K562 (cell line): ENCODE data around the gene MAP3K4. TPM values are rescaled to one million over a fixed set of nuclear protein-coding genes. Genes with fewer than 3 reads are reported as not detected.

ENCODE experiments used
- ATAC-seq: fragments of 200-7000 bp; cut with Tn5 transposase; 3 replicates; pipeline ENCODE4 v1.9.1; 2020; ENCODE audit warnings: moderate library complexity
- BruUV-seq: library from RNA; stranded (reverse); fragments of 400-500 nt; replicated peaks from 2 replicates; lab custom pipeline; 2021; lab: Mats Ljungman, UMichigan
- CTCF ChIA-PET: fragments of 300-600 bp; formaldehyde crosslinking; extraction: SDS; loops from one replicate; lab custom pipeline; 2021; ENCODE audit warnings: low intra/inter-chr PET ratio; lab: Yijun Ruan, JAX
- POLR2A ChIA-PET: fragments of 300-600, 350-650 bp; sonication (Branson Sonifier 250); formaldehyde crosslinking; extraction: SDS; loops from one replicate; lab custom pipeline; 2021; ENCODE audit warnings: antibody characterized with exemption, inconsistent platforms; lab: Yijun Ruan, JAX
- DNase-seq, 4 experiments: peaks; one replicate each; pipeline versions ENCODE4 v3.0.0 to v3.0.0-alpha.2; 2011 to 2018; ENCODE audit warnings: low spot score in 3 of 4, mixed read lengths in 3 of 4; ENCODE audit errors: extremely low read depth in 1 of 4
- FAIRE-seq: peaks from 2 replicates; lab custom pipeline; 2011; peaks lifted over from hg19 to GRCh38; lab: Jason Lieb, UNC
- H2AFZ ChIP-seq: 2 replicates; pipeline ENCODE4 v1.6.0; 2011; ENCODE audit warnings: low read depth, low read length, control low read depth, inconsistent platforms
- H3K27ac ChIP-seq: fragments of 200-600 bp; 3 replicates; pipeline ENCODE4 v1.8.0; 2011; ENCODE audit warnings: low read depth, mild to moderate bottlenecking, control low read depth, inconsistent platforms, low read length, moderate library complexity, mixed read lengths; ENCODE audit errors: extremely low read depth
- H3K27me3 ChIP-seq, 2 experiments: fragments of 300-600 bp in 1 of 2; 2 replicates in 1 of 2; 3 replicates in 1 of 2; pipeline versions ENCODE4 v1.6.0 to v1.8.0; 2011; ENCODE audit warnings: inconsistent platforms in 2 of 2, low read length in 2 of 2, mild to moderate bottlenecking in 1 of 2, mixed read lengths in 1 of 2, moderate library complexity in 1 of 2; ENCODE audit not compliant: control insufficient read depth in 2 of 2, insufficient read depth in 2 of 2
- H3K36me3 ChIP-seq: fragments of 300-600 bp; 3 replicates; pipeline ENCODE4 v1.8.0; 2011; ENCODE audit warnings: mild to moderate bottlenecking, low read length, inconsistent platforms; ENCODE audit not compliant: control insufficient read depth, insufficient read depth
- H3K4me1 ChIP-seq, 2 experiments: fragments of 200-600 bp in 1 of 2; replicated peaks in 1 of 2; 2 replicates in 1 of 2; 3 replicates in 1 of 2; pipeline versions ENCODE4 v1.5.1 to v1.8.0; 2011; ENCODE audit warnings: inconsistent platforms in 2 of 2, low read length in 2 of 2, mild to moderate bottlenecking in 1 of 2, mixed read lengths in 1 of 2, moderate library complexity in 1 of 2; ENCODE audit not compliant: control insufficient read depth in 2 of 2, insufficient read depth in 2 of 2
- H3K4me2 ChIP-seq: 2 replicates; pipeline ENCODE4 v1.6.1; 2011; ENCODE audit warnings: low read length, control low read depth, inconsistent platforms, mixed read lengths; ENCODE audit not compliant: insufficient read depth
- H3K4me3 ChIP-seq: fragments of 200-600 bp; sonication (generic), shearing (Covaris generic); 2 replicates; pipeline ENCODE4 v1.5.1; 2016; ENCODE audit warnings: control low read depth, inconsistent platforms
- H3K79me2 ChIP-seq: fragments of 200-600 bp; 3 replicates; pipeline ENCODE4 v1.8.0; 2011; ENCODE audit warnings: low read length, inconsistent platforms; ENCODE audit not compliant: control insufficient read depth, insufficient read depth
- H3K9ac ChIP-seq, 2 experiments: 2 replicates each; pipeline versions ENCODE4 v1.6.0 to v1.6.1; 2011; ENCODE audit warnings: low read depth in 2 of 2, low read length in 2 of 2, control low read depth in 1 of 2, inconsistent platforms in 1 of 2, mild to moderate bottlenecking in 1 of 2, mixed read lengths in 1 of 2; ENCODE audit not compliant: insufficient read depth in 1 of 2
- H3K9me1 ChIP-seq: one replicate; pipeline ENCODE4 v1.6.0; 2011; ENCODE audit warnings: inconsistent platforms, mild to moderate bottlenecking, low read length, moderate library complexity; ENCODE audit not compliant: control insufficient read depth, insufficient read depth
- H3K9me3 ChIP-seq: replicated peaks from 2 replicates; pipeline ENCODE4 v1.5.1; 2011; ENCODE audit warnings: low read depth, low read length, inconsistent platforms; ENCODE audit not compliant: control insufficient read depth, insufficient read depth
- H4K20me1 ChIP-seq: replicated peaks from 2 replicates; pipeline ENCODE4 v1.6.1; 2011; ENCODE audit warnings: low read length, inconsistent platforms, mixed read lengths; ENCODE audit not compliant: control insufficient read depth, insufficient read depth
- CBX3 ChIP-seq, 2 experiments: IDR thresholded peaks; 1 replicate in 1 of 2; 2 replicates in 1 of 2; pipeline ENCODE4 v1.6.1; 2012; ENCODE audit warnings: inconsistent platforms in 2 of 2, low read length in 2 of 2, borderline replicate concordance in 1 of 2, control low read depth in 1 of 2
- PATZ1 ChIP-seq: fragments of 250-450 bp; sonication (Bioruptor Pico); IDR thresholded peaks from 2 replicates; pipeline ENCODE4 v1.5.0; 2020; ENCODE audit warnings: mild to moderate bottlenecking, borderline replicate concordance
- TEAD4 ChIP-seq, 2 experiments: sonication (generic) in 1 of 2; formaldehyde crosslinking in 1 of 2; IDR thresholded peaks; 2 replicates each; pipeline versions ENCODE4 v1.6.1 to v1.8.0; 2012 to 2022; ENCODE audit warnings: borderline replicate concordance in 1 of 2, inconsistent platforms in 1 of 2, low read length in 1 of 2, mild to moderate bottlenecking in 1 of 2, missing genetic modification reagents in 1 of 2
- TRIM24 ChIP-seq, 2 experiments: fragments of 450-650 bp; IDR thresholded peaks; 2 replicates each; pipeline ENCODE4 v1.6.1; 2016
- YY1 ChIP-seq, 3 experiments: IDR thresholded peaks; 2 replicates each; pipeline ENCODE4 v1.6.1; 2011; ENCODE audit warnings: low read length in 2 of 3, mild to moderate bottlenecking in 2 of 3, moderate library complexity in 2 of 3, borderline replicate concordance in 1 of 3, control low read depth in 1 of 3, low read depth in 1 of 3; ENCODE audit not compliant: insufficient read depth in 3 of 3, insufficient replicate concordance in 2 of 3, control insufficient read depth in 1 of 3, insufficient read length in 1 of 3; ENCODE audit errors: extremely low read depth in 1 of 3
- ZNF316 ChIP-seq: fragments of 450-650 bp; IDR thresholded peaks from 2 replicates; pipeline ENCODE4 v1.6.1; 2016
- in situ Hi-C: fragments of 300-500 bp; cut with MboI; formaldehyde crosslinking; loops from 4 replicates; pipeline ENCODE4 v1.15.0; 2018; ENCODE audit warnings: inconsistent platforms, mixed read lengths
- intact Hi-C: fragments of 100-400 bp; cut with micrococcal nuclease; formaldehyde crosslinking; loops from 2 replicates; pipeline ENCODE4 v1.14.2; 2022
- polyA plus RNA-seq, 8 experiments: library from polyadenylated mRNA; depleted of rRNA in 4 of 8; stranded (reverse) in 5 of 8; unstranded in 3 of 8; fragments of >200 nt; fragmentation: Nextera tagmentation in 2 of 8; fragmentation: Illumina TruSeq in 1 of 8; extraction: Ambion mirVana in 2 of 8; extraction: Trizol in 1 of 8; gene quantifications; 2 replicates each; pipeline versions ENCODE4 v1.2.1 to v1.2.3, GENCODE V29; 2011 to 2014; ENCODE audit warnings: inconsistent platforms in 1 of 8, missing spikeins in 1 of 8
- total RNA-seq, 7 experiments: library from RNA; depleted of rRNA in 6 of 7; stranded (reverse); fragments of >200 nt in 6 of 7; fragmentation: Illumina TruSeq in 2 of 7; extraction: Trizol in 2 of 7; gene quantifications; 2 replicates each; pipeline versions ENCODE4 v1.2.1 to v1.2.3, GENCODE V29; 2011 to 2021; ENCODE audit warnings: low replicate concordance in 1 of 7

MAP3K4 gene
- total and polyA plus RNA-seq, 9 of the 15 experiments (the other 6 are each of a cell fraction or from before 2014, with no cell fraction given), result 21.0 to 77.2 (median 48.9) TPM

- no peak for FAIRE-seq
- no peaks in the 10 kb centered on the region for H4K20me1 ChIP-seq
Measured at GRCh38 chr6:161021543-161021942, 30.0 kb downstream of the MAP3K4 start.

More at GRCh38 chr6:161021543-161021942, 30.0 kb downstream of the MAP3K4 start:
- Histone ChIP-seq H3K36me3 (peaks cover 18% of the 10 kb centered on the region), H3K4me1 (no peaks in the 10 kb centered on the region; a peak in 1 of 5 replicates), H2AFZ (no peak overlapping the region), H3K79me2 (peaks cover 81% of the 10 kb centered on the region), H3K9me3 (peaks cover 6% of the 10 kb centered on the region), H3K4me2 (no peak overlapping the region), H3K27me3 (no peaks in the 10 kb centered on the region), H3K9ac (no peak overlapping the region), H3K4me3 (no peak overlapping the region), H3K27ac (no peak overlapping the region), H3K9me1 (no peaks in the 10 kb centered on the region)
- ATAC-seq (no peak), DNase-seq (no peak)
- ChIA-PET POLR2A (interaction anchor here (3.1 kb wide), 1 partner anchor 9 kb away, joined by 11 read pairs; no protein-coding TSS in a partner anchor), CTCF (no interaction called here)
- TF ChIP-seq TEAD4 (IDR thresholded peaks at IDR 0.05; ENCODE audit: low read length) (no peak), TEAD4 (CRISPR knock-in tag; IDR thresholded peaks at IDR 0.05; ENCODE audit: borderline replicate concordance) (no peak), PATZ1 (CRISPR knock-in tag) (no peak), TRIM24 (IDR thresholded peaks at IDR 0.05) (0 out of 4 replicates have a peak, but pooled peaks of 1 of the 2 experiments have one; percentile 30), CBX3 (IDR thresholded peaks at IDR 0.05; ENCODE audit: borderline replicate concordance in 1 of 2, low read length in 2 of 2) (peak in 1 of 2 experiments; percentile 54; a peak in 1 of 3 replicates), ZNF316 (peak; percentile 76), YY1 (IDR thresholded peaks at IDR 0.05; ENCODE audit: borderline replicate concordance in 1 of 3, control insufficient read depth in 1 of 3, extremely low read depth in 1 of 3, insufficient read depth in 3 of 3, insufficient read length in 1 of 3, insufficient replicate concordance in 2 of 3, low read depth in 1 of 3, low read length in 2 of 3) (no peak)
- intact Hi-C loops, result no loop called here
- in situ Hi-C loops, result no loop called here
- BruUV-seq, result no TSS peak
